A673 (cell line): ENCODE results near the gene TCAIM. TPM values are rescaled to one million over a fixed set of nuclear protein-coding genes. Genes with fewer than 3 reads are reported as not detected.

Experiments
- BruUV-seq: library from RNA; stranded (reverse); fragments of 400-500 nt; replicated peaks from 2 replicates; lab custom pipeline; 2021; lab: Mats Ljungman, UMichigan
- CTCF ChIA-PET: fragments of 300-600 bp; sonication (Branson Sonifier 250); formaldehyde crosslinking; loops from one replicate; lab custom pipeline; 2022; ENCODE audit warnings: antibody characterized with exemption; lab: Charles Lee
- POLR2A ChIA-PET: fragments of 300-600 bp; sonication (Branson Sonifier 250); formaldehyde crosslinking; loops from one replicate; lab custom pipeline; 2022; ENCODE audit warnings: antibody characterized with exemption; ENCODE audit not compliant: low non-redundant PET; lab: Charles Lee
- DNase-seq: peaks from one replicate; pipeline ENCODE4 v3.0.0-alpha.2; 2015; ENCODE audit warnings: low spot score
- H3K27ac ChIP-seq: fragments of 200-600 bp; sonication (generic); 2 replicates; pipeline ENCODE4 v1.5.1; 2016; ENCODE audit warnings: mixed run types, low read depth, mild to moderate bottlenecking, mixed read lengths, antibody characterized with exemption, low read length; ENCODE audit not compliant: poor library complexity, severe bottlenecking
- H3K27me3 ChIP-seq: fragments of 200-600 bp; sonication (generic); replicated peaks from 2 replicates; pipeline ENCODE4 v1.6.1; 2017; ENCODE audit warnings: mixed run types, low read depth, mild to moderate bottlenecking, mixed read lengths, antibody characterized with exemption, low read length; ENCODE audit not compliant: insufficient read depth, poor library complexity
- H3K36me3 ChIP-seq: fragments of 200-600 bp; sonication (generic); 2 replicates; pipeline ENCODE4 v1.6.1; 2016; ENCODE audit warnings: mixed run types, mild to moderate bottlenecking, mixed read lengths, antibody characterized with exemption, low read length; ENCODE audit not compliant: insufficient read depth, poor library complexity, severe bottlenecking
- H3K4me1 ChIP-seq: fragments of 200-600 bp; sonication (generic); 2 replicates; pipeline ENCODE4 v1.6.1; 2017; ENCODE audit warnings: mixed run types, mild to moderate bottlenecking, mixed read lengths, antibody characterized with exemption, low read length; ENCODE audit not compliant: insufficient read depth, poor library complexity, severe bottlenecking
- H3K4me3 ChIP-seq: fragments of 200-600 bp; sonication (generic); 2 replicates; pipeline ENCODE4 v1.5.1; 2016; ENCODE audit warnings: low read depth, mixed run types, mild to moderate bottlenecking, mixed read lengths, low read length; ENCODE audit not compliant: poor library complexity, severe bottlenecking
- H3K9me3 ChIP-seq: fragments of 200-600 bp; sonication (generic); 2 replicates; pipeline ENCODE4 v1.6.1; 2016; ENCODE audit warnings: mixed run types, low read depth, mild to moderate bottlenecking, mixed read lengths, antibody characterized with exemption, low read length; ENCODE audit not compliant: poor library complexity, severe bottlenecking
- EZH2 ChIP-seq: fragments of 200-600 bp; sonication (generic); IDR thresholded peaks from 2 replicates; pipeline ENCODE4 v1.6.1; 2017; ENCODE audit warnings: borderline replicate concordance, low read depth, mild to moderate bottlenecking, mixed read lengths, antibody characterized with exemption, low read length; ENCODE audit not compliant: poor library complexity, severe bottlenecking
- intact Hi-C: fragments of 100-400 bp; cut with micrococcal nuclease; formaldehyde crosslinking; loops from one replicate; pipeline ENCODE4 v1.10.0; 2022; ENCODE audit not compliant: unreplicated experiment
- total RNA-seq: library from RNA; stranded (reverse); gene quantifications from 2 replicates; pipeline ENCODE4 v1.2.3, GENCODE V29; 2021
- TF ChIP-seq, protein P1 (sequence below): fragments of 300-800, 200-600 bp; sonication (generic); conservative IDR thresholded peaks from 2 replicates; pipeline ENCODE4 v1.5.1; 2017; ENCODE audit warnings: low read depth, mild to moderate bottlenecking, antibody characterized with exemption, low read length, moderate library complexity, mixed read lengths

TCAIM gene
- total RNA-seq, 1 experiment from 2014 or later: 21.7 TPM

DNA sequence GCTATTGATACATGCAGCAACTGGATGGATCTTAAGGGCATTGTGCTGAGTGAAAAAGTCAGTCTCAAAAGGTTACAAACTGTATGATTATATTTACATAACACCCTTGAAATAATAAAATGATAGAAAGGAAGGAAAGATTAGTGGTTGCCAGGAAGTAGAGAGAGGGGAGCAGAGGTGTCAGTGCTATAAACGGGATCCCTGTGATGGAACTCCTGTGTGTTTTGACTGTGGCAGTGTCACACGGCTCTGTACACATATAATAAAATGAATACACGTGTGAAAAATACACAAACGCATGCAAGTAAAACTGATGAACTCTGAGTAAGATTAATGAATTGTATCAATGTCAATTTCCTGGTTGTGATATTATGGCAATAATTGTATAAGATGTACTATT, 60.3 kb downstream of the TCAIM start:
- no peak overlapping the region for H3K27ac ChIP-seq
- intact Hi-C loops: no loop called here
- H3K27me3 ChIP-seq: no peaks in the 10 kb centered on the region
- CTCF ChIA-PET: no interaction called here
- TF ChIP-seq EZH2: no peak
- TF ChIP-seq, protein P1, sequence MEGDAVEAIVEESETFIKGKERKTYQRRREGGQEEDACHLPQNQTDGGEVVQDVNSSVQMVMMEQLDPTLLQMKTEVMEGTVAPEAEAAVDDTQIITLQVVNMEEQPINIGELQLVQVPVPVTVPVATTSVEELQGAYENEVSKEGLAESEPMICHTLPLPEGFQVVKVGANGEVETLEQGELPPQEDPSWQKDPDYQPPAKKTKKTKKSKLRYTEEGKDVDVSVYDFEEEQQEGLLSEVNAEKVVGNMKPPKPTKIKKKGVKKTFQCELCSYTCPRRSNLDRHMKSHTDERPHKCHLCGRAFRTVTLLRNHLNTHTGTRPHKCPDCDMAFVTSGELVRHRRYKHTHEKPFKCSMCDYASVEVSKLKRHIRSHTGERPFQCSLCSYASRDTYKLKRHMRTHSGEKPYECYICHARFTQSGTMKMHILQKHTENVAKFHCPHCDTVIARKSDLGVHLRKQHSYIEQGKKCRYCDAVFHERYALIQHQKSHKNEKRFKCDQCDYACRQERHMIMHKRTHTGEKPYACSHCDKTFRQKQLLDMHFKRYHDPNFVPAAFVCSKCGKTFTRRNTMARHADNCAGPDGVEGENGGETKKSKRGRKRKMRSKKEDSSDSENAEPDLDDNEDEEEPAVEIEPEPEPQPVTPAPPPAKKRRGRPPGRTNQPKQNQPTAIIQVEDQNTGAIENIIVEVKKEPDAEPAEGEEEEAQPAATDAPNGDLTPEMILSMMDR: no peak
- H3K9me3 ChIP-seq: no peaks in the 10 kb centered on the region
- H3K4me3 ChIP-seq: no peak overlapping the region
- H3K4me1 ChIP-seq: no peaks in the 10 kb centered on the region
- POLR2A ChIA-PET: interaction anchor here (0.6 kb wide), 1 partner anchor 1031 kb away, joined by 16 read pairs; no protein-coding TSS in a partner anchor
- DNase-seq: no peak
- H3K36me3 ChIP-seq: no peaks in the 10 kb centered on the region
- BruUV-seq: no TSS peak

DNA sequence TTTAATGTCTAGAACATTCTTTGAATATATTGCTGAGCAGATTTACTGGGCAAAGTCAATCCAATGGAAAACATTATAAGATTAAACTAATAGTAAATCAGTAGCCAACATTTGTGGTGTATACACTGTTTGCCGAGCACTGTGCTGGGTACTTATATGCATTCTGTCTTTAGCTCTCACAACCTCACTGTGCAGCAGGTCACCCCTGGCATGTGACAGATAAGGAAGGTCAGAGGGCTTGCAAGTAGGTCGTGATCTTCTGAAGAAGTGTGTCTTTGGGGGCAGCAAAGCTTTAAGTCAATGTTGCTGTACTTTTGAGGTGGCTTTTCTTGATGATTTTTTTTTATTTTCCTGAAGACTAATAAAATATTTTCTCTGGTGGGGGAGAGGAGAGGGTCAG, 62.2 kb downstream of the TCAIM start:
- CTCF ChIA-PET: no interaction called here
- POLR2A ChIA-PET: no interaction called here
- no peak for DNase-seq
- H3K4me1 ChIP-seq: no peaks in the 10 kb centered on the region
- intact Hi-C loops: no loop called here
- no TSS peak for BruUV-seq
- H3K36me3 ChIP-seq: no peaks in the 10 kb centered on the region
- TF ChIP-seq, protein P1: no peak
- TF ChIP-seq EZH2: no peak
- no peaks in the 10 kb centered on the region for H3K9me3 ChIP-seq
- no peak overlapping the region for H3K4me3 ChIP-seq
- H3K27me3 ChIP-seq: no peaks in the 10 kb centered on the region
- no peak overlapping the region for H3K27ac ChIP-seq

DNA sequence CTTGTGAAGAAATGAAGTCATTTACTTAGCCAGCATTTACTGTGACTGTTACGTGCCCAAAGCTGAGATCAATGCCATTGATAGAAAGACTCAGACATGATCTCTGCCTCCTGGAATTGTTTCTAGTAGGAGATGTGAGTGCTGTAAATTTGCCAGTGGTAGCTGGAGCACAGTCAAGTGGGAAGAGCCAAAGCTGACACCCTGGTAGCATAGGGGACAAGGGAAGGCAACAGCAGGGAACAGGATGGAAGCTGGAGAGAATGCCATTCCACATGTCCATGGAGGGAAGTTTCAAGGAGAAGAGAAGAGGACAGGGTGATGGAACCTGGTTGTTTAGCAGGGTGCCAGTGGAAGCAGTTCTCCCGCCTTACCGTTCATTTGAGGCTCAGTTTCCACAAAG, 64.0 kb downstream of the TCAIM start:
- Histone ChIP-seq H3K9me3 (no peaks in the 10 kb centered on the region), H3K27me3 (no peaks in the 10 kb centered on the region), H3K4me1 (no peaks in the 10 kb centered on the region), H3K4me3 (no peak overlapping the region), H3K27ac (no peak overlapping the region), H3K36me3 (no peaks in the 10 kb centered on the region)
- no TSS peak for BruUV-seq
- intact Hi-C loops: no loop called here
- no peak for DNase-seq
- POLR2A ChIA-PET: no interaction called here
- CTCF ChIA-PET: no interaction called here
- TF ChIP-seq, protein P1: no peak
- TF ChIP-seq EZH2: no peak
